HCT116 (cell line): ENCODE measurements around the gene RAB19.

Source experiments
- CEBPB ChIP-seq: IDR thresholded peaks from 2 replicates; pipeline ENCODE4 v1.6.1; 2012; ENCODE audit warnings: low read depth
- ELF1 ChIP-seq: IDR thresholded peaks from 2 replicates; pipeline ENCODE4 v1.6.1; 2012; ENCODE audit warnings: low read depth, borderline replicate concordance
- EZH2 ChIP-seq: fragments of 200-600 bp; sonication (generic); IDR thresholded peaks from 2 replicates; pipeline ENCODE4 v1.6.1; 2017; ENCODE audit warnings: antibody characterized with exemption, mixed run types
- POLR2A ChIP-seq: IDR thresholded peaks from 2 replicates; pipeline ENCODE4 v1.7.0; 2011; ENCODE audit warnings: borderline replicate concordance; ENCODE audit not compliant: insufficient read depth, insufficient read length; ENCODE audit errors: extremely low read depth
- ZFX ChIP-seq: fragments of 450-650 bp; IDR thresholded peaks from 2 replicates; pipeline ENCODE4 v1.6.1; 2017
- TF ChIP-seq, protein P1 (sequence below), 3 experiments: fragments of 200-600 bp in 1 of 3; sonication (generic) in 1 of 3; IDR thresholded peaks in 2 of 3; conservative IDR thresholded peaks in 1 of 3; 2 replicates each; pipeline ENCODE4 v1.5.1; 2012 to 2017; ENCODE audit warnings: low read depth in 2 of 3, low read length in 2 of 3, antibody characterized with exemption in 1 of 3, borderline replicate concordance in 1 of 3, control low read depth in 1 of 3, mild to moderate bottlenecking in 1 of 3, mixed read lengths in 1 of 3, mixed run types in 1 of 3, moderate library complexity in 1 of 3; ENCODE audit not compliant: insufficient read depth in 1 of 3

DNA sequence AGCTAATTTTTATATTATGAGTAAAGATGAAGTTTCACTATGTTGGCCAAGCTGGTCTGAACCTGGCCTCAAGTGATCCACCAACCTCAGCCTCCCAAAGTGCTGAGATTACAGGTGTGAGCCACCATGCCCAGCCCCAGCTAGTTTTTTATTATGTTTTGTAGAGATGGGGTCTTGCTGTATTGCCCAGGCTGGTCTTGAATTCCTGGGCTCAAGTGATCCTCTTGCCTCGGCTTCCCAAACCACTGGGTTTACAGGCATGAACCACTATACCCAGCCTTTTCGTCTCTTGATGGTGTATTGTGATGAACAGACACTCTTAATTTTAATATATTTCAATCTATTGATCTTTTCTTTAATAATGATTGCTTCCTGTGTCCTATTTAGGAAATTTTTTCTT lies 17.7 kb downstream of the RAB19 start:
- TF ChIP-seq, protein P1, sequence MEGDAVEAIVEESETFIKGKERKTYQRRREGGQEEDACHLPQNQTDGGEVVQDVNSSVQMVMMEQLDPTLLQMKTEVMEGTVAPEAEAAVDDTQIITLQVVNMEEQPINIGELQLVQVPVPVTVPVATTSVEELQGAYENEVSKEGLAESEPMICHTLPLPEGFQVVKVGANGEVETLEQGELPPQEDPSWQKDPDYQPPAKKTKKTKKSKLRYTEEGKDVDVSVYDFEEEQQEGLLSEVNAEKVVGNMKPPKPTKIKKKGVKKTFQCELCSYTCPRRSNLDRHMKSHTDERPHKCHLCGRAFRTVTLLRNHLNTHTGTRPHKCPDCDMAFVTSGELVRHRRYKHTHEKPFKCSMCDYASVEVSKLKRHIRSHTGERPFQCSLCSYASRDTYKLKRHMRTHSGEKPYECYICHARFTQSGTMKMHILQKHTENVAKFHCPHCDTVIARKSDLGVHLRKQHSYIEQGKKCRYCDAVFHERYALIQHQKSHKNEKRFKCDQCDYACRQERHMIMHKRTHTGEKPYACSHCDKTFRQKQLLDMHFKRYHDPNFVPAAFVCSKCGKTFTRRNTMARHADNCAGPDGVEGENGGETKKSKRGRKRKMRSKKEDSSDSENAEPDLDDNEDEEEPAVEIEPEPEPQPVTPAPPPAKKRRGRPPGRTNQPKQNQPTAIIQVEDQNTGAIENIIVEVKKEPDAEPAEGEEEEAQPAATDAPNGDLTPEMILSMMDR (IDR thresholded peaks at IDR 0.05 in 2 of 3, conservative IDR thresholded peaks at IDR 0.05 in 1 of 3; ENCODE audit: borderline replicate concordance in 1 of 3, insufficient read depth in 1 of 3, low read depth in 2 of 3, low read length in 2 of 3), result no peak
- TF ChIP-seq ELF1, result no peak
- no peak for TF ChIP-seq POLR2A
- no peak for TF ChIP-seq ZFX
- no peak for TF ChIP-seq CEBPB
- TF ChIP-seq EZH2, result no peak
